ENCODE data around the gene GRIK4.

GRCh38 chr11:120594746-120595145 lies 83.2 kb downstream of the GRIK4 start:
- TF ChIP-seq CTCF (IDR thresholded peaks at IDR 0.05; ENCODE audit: low read depth, low read length, missing input control), result no peak
- no peak for TF ChIP-seq SP1 (IDR thresholded peaks at IDR 0.05)
- no peak for TF ChIP-seq RAD21 (IDR thresholded peaks at IDR 0.05)
- TF ChIP-seq YY1 (IDR thresholded peaks at IDR 0.05), result no peak

Measured in liver (tissue), 3 donors.